Keratinocyte (primary cell): ENCODE measurements around the gene DAB1. TPM values are rescaled to one million over a fixed set of nuclear protein-coding genes. Genes with fewer than 3 reads are reported as not detected.

Source experiments
- DNase-seq: peaks from one replicate; pipeline ENCODE4 v3.0.0-alpha.2; 2011; ENCODE audit warnings: low read depth, missing footprints, low spot score
- FAIRE-seq: peaks from 2 replicates; lab custom pipeline; 2011; peaks lifted over from hg19 to GRCh38; lab: Jason Lieb, UNC
- H2AFZ ChIP-seq: 2 replicates; pipeline ENCODE4 v1.6.0; 2012; ENCODE audit warnings: low read length, control low read depth, inconsistent platforms; ENCODE audit not compliant: control insufficient read depth
- H3K27ac ChIP-seq: 2 replicates; pipeline ENCODE4 v1.5.1; 2011; ENCODE audit warnings: low read length; ENCODE audit not compliant: control insufficient read depth, insufficient read depth
- H3K27me3 ChIP-seq: 3 replicates; pipeline ENCODE4 v1.6.0; 2011; ENCODE audit warnings: low read length; ENCODE audit not compliant: control insufficient read depth, insufficient read depth; ENCODE audit errors: extremely low read depth
- H3K36me3 ChIP-seq, 2 experiments: 2 replicates in 1 of 2; 3 replicates in 1 of 2; pipeline ENCODE4 v1.5.1; 2011; ENCODE audit warnings: low read length in 2 of 2, mild to moderate bottlenecking in 1 of 2; ENCODE audit not compliant: control insufficient read depth in 2 of 2, insufficient read depth in 2 of 2; ENCODE audit errors: extremely low read depth in 1 of 2
- H3K4me1 ChIP-seq: 3 replicates; pipeline ENCODE4 v1.5.1; 2011; ENCODE audit warnings: low read length; ENCODE audit not compliant: control insufficient read depth, insufficient read depth; ENCODE audit errors: extremely low read depth
- H3K4me2 ChIP-seq: 3 replicates; pipeline ENCODE4 v1.6.0; 2011; ENCODE audit warnings: low read depth, low read length; ENCODE audit not compliant: control insufficient read depth, insufficient read depth; ENCODE audit errors: extremely low read depth
- H3K4me3 ChIP-seq, 3 experiments: fragments of 200-600 bp in 1 of 3; sonication (generic) in 1 of 3; 2 replicates in 2 of 3; 3 replicates in 1 of 3; pipeline ENCODE4 v1.5.1; 2011 to 2016; ENCODE audit warnings: low read length in 3 of 3, mild to moderate bottlenecking in 3 of 3, control low read depth in 2 of 3, inconsistent platforms in 1 of 3, low read depth in 1 of 3, mixed read lengths in 1 of 3, mixed run types in 1 of 3, moderate library complexity in 1 of 3; ENCODE audit not compliant: control insufficient read depth in 2 of 3, insufficient read depth in 2 of 3; ENCODE audit errors: extremely low read depth in 1 of 3
- H3K79me2 ChIP-seq: 2 replicates; pipeline ENCODE4 v1.6.0; 2012; ENCODE audit warnings: low read length; ENCODE audit not compliant: control insufficient read depth, insufficient read depth
- H3K9ac ChIP-seq: 3 replicates; pipeline ENCODE4 v1.6.0; 2011; ENCODE audit warnings: low read length; ENCODE audit not compliant: control insufficient read depth, insufficient read depth; ENCODE audit errors: extremely low read depth
- H3K9me1 ChIP-seq: 3 replicates; pipeline ENCODE4 v1.6.0; 2011; ENCODE audit warnings: low read length; ENCODE audit not compliant: control insufficient read depth, insufficient read depth; ENCODE audit errors: extremely low read depth
- H3K9me3 ChIP-seq: 2 replicates; pipeline ENCODE4 v1.5.1; 2012; ENCODE audit warnings: low read depth, low read length; ENCODE audit not compliant: control insufficient read depth
- H4K20me1 ChIP-seq: 3 replicates; pipeline ENCODE4 v1.6.0; 2011; ENCODE audit warnings: low read length; ENCODE audit not compliant: control insufficient read depth, insufficient read depth; ENCODE audit errors: extremely low read depth
- CTCF ChIP-seq, 3 experiments: IDR thresholded peaks in 1 of 3; conservative IDR thresholded peaks in 1 of 3; optimal IDR thresholded peaks in 1 of 3; 2 replicates in 2 of 3; 3 replicates in 1 of 3; pipeline versions ENCODE3 to v1.5.1; 2011; ENCODE audit warnings: low read length in 3 of 3, mild to moderate bottlenecking in 3 of 3, moderate library complexity in 2 of 3, control low read depth in 1 of 3, inconsistent platforms in 1 of 3; ENCODE audit not compliant: insufficient read depth in 2 of 3; ENCODE audit errors: extremely low read depth in 1 of 3
- EZH2 ChIP-seq: IDR thresholded peaks from one replicate; pipeline ENCODE4 v1.6.1; 2012; ENCODE audit warnings: inconsistent platforms, mild to moderate bottlenecking, low read length, moderate library complexity
- dilution Hi-C: fragments of 300-500 bp; cut with MboI; formaldehyde crosslinking; loops from one replicate; pipeline ENCODE4 v1.7.0; 2020; ENCODE audit warnings: low sequenced_read_pairs; ENCODE audit not compliant: extremely low pct_ligation_motif_present
- polyA plus RNA-seq, 5 experiments: library from polyadenylated mRNA; depleted of rRNA in 3 of 5; stranded (reverse) in 3 of 5; stranded (forward) in 1 of 5; unstranded in 1 of 5; fragments of >200 nt; gene quantifications; 1 replicate in 1 of 5; 2 replicates in 3 of 5; 3 replicates in 1 of 5; pipeline versions ENCODE4 v1.2.1 to v1.2.3, GENCODE V29; 2011 to 2012; ENCODE audit warnings: missing spikeins in 2 of 5, low read depth in 1 of 5, low replicate concordance in 1 of 5

DAB1 gene
- polyA plus RNA-seq, 1 donor (not counting 4 experiments of a cell fraction or from before 2014, with no cell fraction given), result 0.01 TPM

- Histone ChIP-seq H4K20me1 (no peaks in the 10 kb centered on the region), H3K9me1 (no peaks in the 10 kb centered on the region), H3K4me1 (no peaks in the 10 kb centered on the region), H3K36me3 (no peaks in the 10 kb centered on the region), H2AFZ (no peak overlapping the region), H3K9ac (no peak overlapping the region), H3K27ac (no peak overlapping the region), H3K27me3 (no peaks in the 10 kb centered on the region), H3K4me2 (no peak overlapping the region), H3K9me3 (no peaks in the 10 kb centered on the region), H3K79me2 (no peaks in the 10 kb centered on the region), H3K4me3 (no peak overlapping the region)
- FAIRE-seq, result no peak
- dilution Hi-C loops, result no loop called here
- DNase-seq, result no peak
- TF ChIP-seq CTCF (optimal IDR thresholded peaks at IDR 0.05 in 1 of 3, IDR thresholded peaks at IDR 0.05 in 1 of 3, conservative IDR thresholded peaks at IDR 0.05 in 1 of 3; ENCODE audit: extremely low read depth in 1 of 3, insufficient read depth in 2 of 3, low read length in 3 of 3) (no peak), EZH2 (no peak)
These were observed 456.5 kb downstream of the DAB1 start for GRCh38 chr1:56967355-56967754.

DNA sequence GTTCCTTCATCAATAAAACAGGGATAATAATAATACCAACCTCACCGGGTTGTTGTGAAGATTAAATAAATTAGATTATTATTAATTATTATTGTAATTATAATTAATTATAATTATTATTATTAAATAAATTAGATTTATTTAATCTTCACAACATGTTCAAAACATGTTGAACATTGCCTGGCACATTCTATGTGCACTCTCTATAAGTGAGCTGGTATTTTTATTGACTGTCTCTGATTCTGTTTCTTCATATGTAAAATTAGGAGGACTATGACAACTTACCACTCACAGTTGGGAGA, 457.2 kb downstream of the DAB1 start:
- no peak overlapping the region for H3K4me3 ChIP-seq
- FAIRE-seq, result no peak
- no peak overlapping the region for H3K4me2 ChIP-seq
- no peaks in the 10 kb centered on the region for H3K9me1 ChIP-seq
- no peak for TF ChIP-seq CTCF (optimal IDR thresholded peaks at IDR 0.05 in 1 of 3, IDR thresholded peaks at IDR 0.05 in 1 of 3, conservative IDR thresholded peaks at IDR 0.05 in 1 of 3; ENCODE audit: extremely low read depth in 1 of 3, insufficient read depth in 2 of 3, low read length in 3 of 3)
- no peak for TF ChIP-seq EZH2
- no peak overlapping the region for H3K27ac ChIP-seq
- H3K36me3 ChIP-seq, result no peaks in the 10 kb centered on the region
- no peak overlapping the region for H3K9ac ChIP-seq
- DNase-seq, result no peak
- dilution Hi-C loops, result no loop called here
- H3K79me2 ChIP-seq, result no peaks in the 10 kb centered on the region
- no peaks in the 10 kb centered on the region for H3K27me3 ChIP-seq
- no peak overlapping the region for H2AFZ ChIP-seq
- no peaks in the 10 kb centered on the region for H4K20me1 ChIP-seq
- H3K4me1 ChIP-seq, result no peaks in the 10 kb centered on the region
- no peaks in the 10 kb centered on the region for H3K9me3 ChIP-seq
